Measurements from ENCODE around the gene RHBDF2. TPM values are rescaled to one million over a fixed set of nuclear protein-coding genes. Genes with fewer than 3 reads are reported as not detected.

The RHBDF2 gene
- total RNA-seq, 1 donor from 2014 or later: 34.5 TPM

GRCh38 chr17:76478097-76478496 lies 23.1 kb downstream of the RHBDF2 start:
- no peak for DNase-seq

DNA sequence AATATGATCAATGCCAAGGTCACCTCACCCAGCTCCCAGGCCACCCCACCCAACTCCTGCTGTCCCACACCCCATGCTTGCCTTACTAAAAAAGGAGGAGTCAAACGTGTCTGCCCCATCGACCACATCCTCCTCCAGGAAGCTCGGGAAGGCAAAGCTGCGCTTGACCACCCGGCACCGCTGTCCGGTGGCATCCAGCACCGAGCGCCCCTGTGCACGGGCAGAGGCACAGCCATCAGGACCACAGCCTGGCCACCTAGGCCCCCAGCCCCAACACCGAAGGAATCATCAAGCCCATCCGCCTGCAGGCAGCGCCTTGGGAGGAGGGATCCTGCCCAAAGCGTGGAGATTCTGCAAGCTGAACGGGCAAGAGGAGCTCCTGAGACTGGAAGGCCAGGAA lies 23.6 kb downstream of the RHBDF2 start:
- no peak for DNase-seq

DNA sequence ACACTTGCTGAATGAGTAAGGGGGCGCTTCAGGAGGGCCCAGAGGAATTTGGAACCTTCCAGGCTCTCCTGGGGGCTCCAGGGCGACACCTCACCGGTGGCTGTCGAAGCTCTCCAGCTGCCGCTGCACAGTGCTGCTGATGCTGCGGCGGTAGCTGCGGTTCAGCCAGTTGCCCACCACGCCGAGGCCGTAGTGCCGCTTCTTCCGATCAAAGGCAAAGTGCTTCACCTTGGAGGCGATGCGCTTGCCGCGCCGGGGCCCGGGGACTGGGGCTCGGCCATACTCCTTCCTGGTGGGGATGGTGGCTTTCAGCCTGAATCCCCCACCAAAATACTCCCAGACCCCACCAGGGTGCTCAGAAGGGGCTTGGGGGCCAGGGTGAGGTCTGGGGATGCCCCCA lies 24.5 kb downstream of the RHBDF2 start:
- DNase-seq: no peak

GRCh38 chr17:76475302-76475701 lies 25.9 kb downstream of the RHBDF2 start:
- no peak for DNase-seq

GRCh38 chr17:76474894-76475293 lies 26.3 kb downstream of the RHBDF2 start:
- no peak for DNase-seq

GRCh38 chr17:76474238-76474637 lies 27.0 kb downstream of the RHBDF2 start:
- DNase-seq: no peak

DNA sequence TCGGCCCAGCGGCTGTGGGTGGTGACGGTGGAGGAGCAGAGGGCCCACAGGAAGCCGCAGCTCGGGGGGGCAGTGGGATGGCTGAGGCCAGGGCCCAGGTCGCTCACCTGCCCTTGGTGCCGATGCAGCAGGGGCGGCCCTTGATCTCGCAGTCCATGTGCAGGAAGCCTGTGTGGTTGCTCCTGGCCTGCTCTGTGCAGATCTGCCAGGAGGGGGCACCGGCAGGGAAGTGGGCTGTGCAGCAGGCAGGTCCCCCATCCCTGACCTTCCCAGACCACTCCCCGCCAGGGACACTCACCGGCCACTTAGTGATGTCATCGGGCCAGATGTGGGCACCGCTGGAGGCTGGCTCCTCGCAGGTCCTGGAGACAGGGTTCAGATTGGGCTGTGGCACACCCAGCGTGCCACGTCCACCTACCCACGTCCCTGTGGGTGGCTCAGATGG lies 27.7 kb downstream of the RHBDF2 start:
- DNase-seq: peak; percentile 44

DNA sequence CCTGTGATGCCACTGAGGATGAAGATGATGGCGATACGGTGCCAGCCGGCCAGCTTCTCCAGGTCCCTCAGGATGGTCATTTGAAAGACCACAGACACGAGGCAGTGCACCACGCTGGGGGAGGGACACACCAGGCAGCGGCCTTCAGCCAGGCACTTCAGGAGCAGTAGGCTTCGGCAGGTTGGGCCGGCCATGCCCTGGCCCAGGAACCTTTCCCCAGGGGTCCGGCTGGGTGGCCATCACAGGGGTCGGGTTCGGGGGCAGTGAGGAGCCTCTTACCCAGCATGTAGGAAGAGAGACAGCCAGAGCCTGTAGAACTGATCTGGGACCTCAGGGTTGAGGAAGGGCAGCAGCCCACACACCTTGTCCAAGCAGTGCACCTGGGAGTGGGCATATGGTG lies 28.5 kb downstream of the RHBDF2 start:
- DNase-seq: no peak

DNA sequence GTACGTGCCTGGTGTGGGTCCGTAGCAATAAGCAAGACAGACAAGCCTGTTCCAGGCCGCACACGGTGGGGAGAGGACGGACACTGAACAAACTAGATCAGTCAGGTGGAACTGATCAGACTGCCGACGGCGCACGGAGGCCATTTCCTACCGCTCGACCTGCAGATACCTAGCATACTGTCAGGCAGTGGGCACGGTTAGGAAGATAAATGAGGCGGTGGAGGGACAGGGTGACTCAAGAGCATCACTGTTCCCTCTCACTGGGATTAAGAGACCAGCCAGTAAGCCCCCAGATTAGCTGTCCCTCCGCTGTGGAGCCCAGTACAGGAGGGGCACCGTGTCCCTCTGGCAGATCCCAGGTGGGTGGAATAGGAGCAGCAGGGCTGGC lies 29.0 kb downstream of the RHBDF2 start:
- no peak for DNase-seq

- DNase-seq: no peak
Measured at GRCh38 chr17:76471498-76472257, 29.5 kb downstream of the RHBDF2 start.

GRCh38 chr17:76469991-76470739 lies 31.1 kb downstream of the RHBDF2 start:
- DNase-seq: no peak

DNA sequence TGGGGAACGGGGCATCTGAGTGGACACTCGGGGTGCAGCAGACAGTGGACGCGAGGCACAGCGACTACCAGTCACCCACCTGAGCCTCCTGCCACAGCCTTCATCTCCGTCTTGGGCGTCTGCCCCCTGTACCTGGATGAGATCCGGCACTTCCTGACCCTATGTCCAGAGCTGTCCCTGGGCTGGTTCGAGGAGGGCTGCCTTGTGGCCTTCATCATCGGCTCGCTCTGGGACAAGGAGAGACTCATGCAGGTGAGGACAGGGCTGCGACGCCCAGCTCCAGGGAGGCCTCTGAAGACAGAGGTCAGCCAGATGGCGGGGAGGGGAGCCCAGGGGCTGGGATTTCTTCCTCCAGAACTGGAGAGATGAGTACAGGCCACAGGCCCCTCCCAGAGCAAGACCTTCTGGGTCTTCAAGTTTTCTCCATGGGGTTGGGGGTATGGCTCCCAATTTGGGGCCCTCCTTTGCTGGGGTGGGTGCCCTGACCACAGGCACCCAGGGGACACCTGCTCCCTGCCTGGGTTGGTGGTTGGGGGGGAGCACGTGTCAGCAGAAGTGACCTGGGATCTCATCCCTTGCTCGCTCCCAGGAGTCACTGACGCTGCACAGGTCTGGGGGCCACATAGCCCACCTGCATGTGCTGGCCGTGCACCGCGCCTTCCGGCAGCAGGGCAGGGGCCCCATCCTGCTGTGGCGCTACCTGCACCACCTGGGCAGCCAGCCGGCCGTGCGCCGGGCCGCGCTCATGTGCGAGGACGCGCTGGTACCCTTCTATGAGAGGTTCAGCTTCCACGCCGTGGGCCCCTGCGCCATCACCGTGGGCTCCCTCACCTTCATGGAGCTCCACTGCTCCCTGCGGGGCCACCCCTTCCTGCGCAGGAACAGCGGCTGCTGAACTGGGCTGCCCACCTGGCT lies 31.9 kb downstream of the RHBDF2 start:
- no peak for DNase-seq

DNA sequence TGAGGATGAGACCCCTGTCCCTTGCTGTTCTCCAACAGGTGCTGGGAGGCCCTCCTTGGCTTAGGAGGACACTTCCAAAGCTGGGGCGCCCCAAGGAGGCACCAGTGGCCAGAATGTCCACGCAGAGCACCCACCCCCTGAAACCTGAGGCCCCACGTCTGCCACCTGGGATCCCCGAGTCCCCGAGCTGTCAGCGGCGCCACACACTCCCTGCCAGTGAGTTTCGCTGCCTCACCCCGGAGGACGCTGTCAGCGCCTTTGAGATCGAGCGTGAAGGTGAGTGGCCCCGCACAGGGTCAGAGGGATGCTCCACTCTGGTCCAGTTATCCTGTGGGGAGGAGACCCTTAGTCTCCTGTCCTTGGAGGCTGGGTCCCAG lies 32.6 kb downstream of the RHBDF2 start:
- DNase-seq: no peak

GRCh38 chr17:76467809-76468633 lies 33.2 kb downstream of the RHBDF2 start:
- DNase-seq: no peak

DNA sequence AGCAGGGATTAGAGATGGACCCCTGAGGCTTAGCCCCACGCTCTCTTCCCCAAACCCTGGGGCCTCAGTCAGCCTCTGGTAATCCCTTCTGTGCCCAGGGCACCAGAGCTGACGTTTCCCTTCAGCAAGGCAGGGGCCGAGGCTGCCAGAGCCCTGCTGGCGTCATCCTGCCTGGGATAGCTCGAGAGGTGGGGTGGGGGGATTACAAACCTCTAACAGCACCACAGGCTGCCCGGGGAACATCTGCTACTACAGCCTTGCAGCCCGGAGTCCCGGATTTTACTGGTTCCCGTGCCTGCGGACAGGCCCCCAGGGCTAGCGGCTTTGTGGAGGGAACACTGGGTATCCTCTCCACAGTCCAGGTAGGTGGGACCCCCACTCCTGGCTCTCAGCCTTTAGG lies 33.9 kb downstream of the RHBDF2 start, which contains the start of gene AANAT:
Gene AANAT, plus strand, starts transcription at position 238 of the 400 bp plus-strand sequence. CDS start 1,144 bp downstream, outside the sequence.
- no peak for DNase-seq

DNA sequence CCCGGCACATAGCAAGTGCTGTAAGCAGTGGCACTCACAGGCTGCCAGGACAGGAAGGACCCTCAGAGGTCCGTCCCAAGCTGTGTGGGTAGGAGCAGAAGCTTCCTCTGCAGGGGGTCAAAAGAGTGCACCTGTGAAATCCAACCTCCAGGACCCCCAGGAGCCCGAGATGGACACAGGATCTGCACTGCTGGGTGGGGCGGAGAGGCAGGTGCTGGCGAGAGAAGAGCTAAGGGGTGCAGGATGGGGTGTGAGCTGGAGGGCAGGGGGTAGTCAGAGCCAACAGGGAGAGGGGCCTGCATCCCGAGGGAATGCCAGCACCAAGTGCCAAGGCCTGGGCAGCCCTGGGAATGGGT lies 34.5 kb downstream of the RHBDF2 start:
- DNase-seq: no peak

DNA sequence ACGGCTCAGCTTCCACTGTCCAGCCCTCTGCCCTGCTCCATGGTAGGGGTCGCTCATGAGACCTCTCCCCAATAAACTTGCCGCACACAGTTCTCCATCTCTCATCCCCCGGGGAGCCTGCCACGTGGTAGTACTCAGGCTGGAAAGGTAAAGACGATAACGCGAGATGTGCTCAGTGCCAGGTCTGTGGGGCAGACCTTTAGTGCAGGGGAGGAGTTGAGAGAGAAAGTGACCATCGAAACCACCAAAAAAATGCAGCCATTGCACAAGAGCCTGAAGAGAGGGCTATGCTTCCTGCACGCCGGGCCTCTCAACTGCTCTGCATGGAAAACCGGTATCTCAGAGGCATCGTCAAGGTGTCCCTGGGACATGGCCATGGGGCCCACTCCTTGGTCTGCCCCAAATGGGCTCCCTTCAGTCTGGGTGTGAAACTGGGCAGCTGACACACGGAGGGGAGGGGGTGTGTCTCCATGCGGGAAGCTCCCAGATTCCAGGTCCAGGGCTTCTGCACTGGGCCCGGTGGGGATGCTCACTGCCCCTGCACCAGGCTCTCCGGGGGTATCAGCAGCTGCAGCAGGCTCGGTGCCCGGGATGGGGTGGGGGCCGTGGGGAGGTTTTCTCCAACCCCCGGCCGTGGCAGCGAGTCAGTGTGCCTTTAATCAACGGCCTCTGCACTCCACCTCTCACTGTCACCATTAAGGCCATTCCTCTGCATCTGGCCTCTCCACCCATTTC lies 38.5 kb downstream of the RHBDF2 start:
- DNase-seq: no peak

DNA sequence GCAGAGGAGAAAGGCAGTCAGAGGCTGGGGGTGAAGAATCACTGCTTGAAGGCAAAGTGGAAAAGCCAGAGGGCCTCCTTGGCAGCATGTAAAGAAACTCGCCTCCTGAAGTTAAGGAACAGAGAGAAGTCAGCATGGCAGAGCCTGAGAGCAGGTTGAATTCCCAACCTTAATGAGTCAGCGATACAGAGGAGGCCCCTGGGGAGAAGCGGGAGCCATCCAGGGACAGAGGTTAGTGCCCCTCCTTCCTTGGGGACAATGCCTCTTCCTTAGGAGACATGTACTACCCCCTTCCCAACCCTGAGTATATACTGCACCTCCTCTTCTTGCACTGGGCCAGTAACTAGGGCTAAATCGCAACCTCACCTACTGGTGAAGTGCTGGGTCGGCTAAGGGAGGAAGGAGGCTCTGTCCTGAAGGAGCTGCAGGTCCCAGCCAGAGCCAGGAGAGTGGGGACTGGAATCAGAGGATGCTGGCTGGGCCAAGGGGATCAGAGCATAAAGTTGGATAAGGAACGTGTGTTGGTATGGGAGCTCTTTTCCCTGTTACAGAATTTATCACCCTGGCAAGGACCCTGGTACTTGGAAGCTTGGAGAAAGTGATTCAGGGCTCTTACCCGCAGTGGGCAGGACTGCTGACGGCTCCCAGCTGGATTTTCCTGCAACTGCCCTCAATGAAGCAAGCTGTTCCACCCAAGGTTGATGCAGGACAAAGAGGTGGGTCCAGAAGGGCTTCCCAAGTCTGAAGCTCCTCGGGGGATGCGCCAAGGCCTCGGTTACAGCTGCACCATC lies 39.3 kb downstream of the RHBDF2 start:
- DNase-seq: no peak

GRCh38 chr17:76459674-76460073 lies 41.5 kb downstream of the RHBDF2 start:
- DNase-seq: no peak

Data from dermis blood vessel endothelial cell (primary cell).